HepG2 (cell line): Measurements from ENCODE around the gene ZBTB7B. TPM values are rescaled to one million over a fixed set of nuclear protein-coding genes. Genes with fewer than 3 reads are reported as not detected.

ENCODE experiments used
- CCAR2 ChIP-seq: fragments of 200-400 bp; formaldehyde crosslinking; optimal IDR thresholded peaks from 2 replicates; pipeline ENCODE3; 2018; ENCODE audit warnings: low read depth, mild to moderate bottlenecking, low read length, moderate library complexity
- GATA4 ChIP-seq: sonication (generic); IDR thresholded peaks from 2 replicates; pipeline ENCODE4 v1.6.1; 2016; ENCODE audit warnings: antibody characterized with exemption, low read depth, borderline replicate concordance
- GRHL1 ChIP-seq: sonication (generic); formaldehyde crosslinking; conservative IDR thresholded peaks from 2 replicates; pipeline ENCODE4 v1.8.0; 2022; ENCODE audit warnings: missing genetic modification reagents
- HNRNPK ChIP-seq: fragments of 200-400 bp; formaldehyde crosslinking; IDR thresholded peaks from 2 replicates; pipeline ENCODE4 v1.6.1; 2018; ENCODE audit warnings: low read length, low read depth, moderate library complexity, mild to moderate bottlenecking; ENCODE audit not compliant: poor library complexity, severe bottlenecking
- IKZF5 ChIP-seq: IDR thresholded peaks from 2 replicates; pipeline ENCODE4 v1.6.1; 2018; ENCODE audit warnings: missing genetic modification reagents, mild to moderate bottlenecking, missing compliant biosample characterization
- KDM1A ChIP-seq: IDR thresholded peaks from 2 replicates; pipeline ENCODE4 v1.6.1; 2016; ENCODE audit warnings: missing compliant biosample characterization
- KDM2A ChIP-seq: sonication (generic); formaldehyde crosslinking; IDR thresholded peaks from 2 replicates; pipeline ENCODE4 v1.4.0; 2020; ENCODE audit warnings: low read depth, missing genetic modification reagents, borderline replicate concordance
- MAZ ChIP-seq, 2 experiments: sonication (generic) in 1 of 2; formaldehyde crosslinking in 1 of 2; IDR thresholded peaks; 2 replicates each; pipeline versions ENCODE4 v1.5.0 to v1.6.1; 2012 to 2020; ENCODE audit warnings: low read depth in 2 of 2, mild to moderate bottlenecking in 2 of 2, borderline replicate concordance in 1 of 2, improper control_type of control experiment in 1 of 2, low read length in 1 of 2, missing genetic modification reagents in 1 of 2, moderate library complexity in 1 of 2
- MXI1 ChIP-seq: IDR thresholded peaks from 3 replicates; pipeline ENCODE4 v1.6.1; 2012; ENCODE audit warnings: low read depth, low read length, inconsistent platforms, borderline replicate concordance
- RNF219 ChIP-seq: sonication (generic); formaldehyde crosslinking; IDR thresholded peaks from 2 replicates; pipeline ENCODE4 v1.5.0; 2020; ENCODE audit warnings: mild to moderate bottlenecking, missing genetic modification reagents
- SAP130 ChIP-seq: IDR thresholded peaks from 2 replicates; pipeline ENCODE4 v1.6.1; 2016; ENCODE audit warnings: low read depth
- SPEN ChIP-seq: sonication (generic); formaldehyde crosslinking; IDR thresholded peaks from 2 replicates; pipeline ENCODE4 v1.5.1; 2020; ENCODE audit warnings: low read depth, mild to moderate bottlenecking, missing genetic modification reagents
- TAF1 ChIP-seq: sonication (generic); formaldehyde crosslinking; IDR thresholded peaks from 2 replicates; pipeline ENCODE4 v1.4.0; 2020; ENCODE audit warnings: missing genetic modification reagents
- TOE1 ChIP-seq: sonication (generic); formaldehyde crosslinking; IDR thresholded peaks from 2 replicates; pipeline ENCODE4 v1.4.0; 2020; ENCODE audit warnings: mild to moderate bottlenecking, missing genetic modification reagents
- U2AF2 ChIP-seq: fragments of 200-400 bp; formaldehyde crosslinking; IDR thresholded peaks from 2 replicates; pipeline ENCODE4 v1.6.1; 2017; ENCODE audit warnings: low read depth, mild to moderate bottlenecking, low read length
- ZBTB7A ChIP-seq: sonication (generic); formaldehyde crosslinking; IDR thresholded peaks from 2 replicates; pipeline ENCODE4 v1.8.0; 2022; ENCODE audit warnings: mild to moderate bottlenecking, missing genetic modification reagents
- ZNF253 ChIP-seq: sonication (generic); formaldehyde crosslinking; IDR thresholded peaks from 2 replicates; pipeline ENCODE4 v1.8.0; 2022; ENCODE audit warnings: mild to moderate bottlenecking, missing genetic modification reagents, borderline replicate concordance
- ZNF333 ChIP-seq: sonication (generic); formaldehyde crosslinking; IDR thresholded peaks from 2 replicates; pipeline ENCODE4 v1.4.0; 2020; ENCODE audit warnings: mild to moderate bottlenecking, missing genetic modification reagents, borderline replicate concordance
- ZNF362 ChIP-seq: sonication (generic); formaldehyde crosslinking; IDR thresholded peaks from 2 replicates; pipeline ENCODE4 v1.4.0; 2020; ENCODE audit warnings: missing genetic modification reagents, mild to moderate bottlenecking, borderline replicate concordance
- ZNF446 ChIP-seq: sonication (generic); formaldehyde crosslinking; IDR thresholded peaks from 2 replicates; pipeline ENCODE4 v1.5.0; 2020; ENCODE audit warnings: mild to moderate bottlenecking, missing genetic modification reagents
- ZNF460 ChIP-seq: sonication (generic); formaldehyde crosslinking; IDR thresholded peaks from 2 replicates; pipeline ENCODE4 v1.5.1; 2020; ENCODE audit warnings: missing genetic modification reagents, mild to moderate bottlenecking, borderline replicate concordance
- ZNF777 ChIP-seq: sonication (generic); formaldehyde crosslinking; IDR thresholded peaks from 2 replicates; pipeline ENCODE4 v1.4.0; 2020; ENCODE audit warnings: missing genetic modification reagents
- ZSCAN20 ChIP-seq: sonication (generic); formaldehyde crosslinking; IDR thresholded peaks from 2 replicates; pipeline ENCODE4 v1.4.0; 2020; ENCODE audit warnings: missing genetic modification reagents, mild to moderate bottlenecking, borderline replicate concordance
- polyA plus RNA-seq, 8 experiments: library from polyadenylated mRNA; depleted of rRNA in 3 of 8; stranded (reverse) in 7 of 8; unstranded in 1 of 8; fragments of >200 nt; fragmentation: Illumina TruSeq in 4 of 8; extraction: Trizol in 4 of 8; gene quantifications; 2 replicates each; pipeline versions ENCODE4 v1.2.1 to v1.2.3, GENCODE V29; 2011 to 2016; ENCODE audit warnings: low read depth in 4 of 8, missing spikeins in 1 of 8, mixed read lengths in 1 of 8; ENCODE audit not compliant: insufficient read depth in 1 of 8
- total RNA-seq, 5 experiments: library from RNA; depleted of rRNA; stranded (reverse); fragments of >200 nt; fragmentation: Illumina TruSeq; extraction: Trizol; gene quantifications; 2 replicates each; pipeline ENCODE4 v1.2.3, GENCODE V29; 2016; ENCODE audit warnings: low read depth in 1 of 5

Gene ZBTB7B
- total and polyA plus RNA-seq, 2 of the 13 experiments (the other 11 are each of a cell fraction or from before 2014, with no cell fraction given) = 15.5 to 17.5 TPM

GRCh38 chr1:154964359-154964758, 38.2 kb upstream of the ZBTB7B start (continued):
- no peak for TF ChIP-seq SPEN
- no peak for TF ChIP-seq MXI1
- no peak for TF ChIP-seq KDM2A (CRISPR knock-in tag)
- TF ChIP-seq ZNF460 (CRISPR knock-in tag) = no peak
- TF ChIP-seq MAZ (IDR thresholded peaks at IDR 0.05; ENCODE audit: borderline replicate concordance, low read depth, low read length) = no peak
- TF ChIP-seq MAZ (CRISPR knock-in tag; IDR thresholded peaks at IDR 0.05; ENCODE audit: low read depth) = no peak
- TF ChIP-seq ZNF333 (CRISPR knock-in tag) = no peak
- TF ChIP-seq ZBTB7A = no peak
- TF ChIP-seq ZNF362 (CRISPR knock-in tag) = 0 out of 2 replicates have a peak, but pooled peaks have one; percentile 21
- TF ChIP-seq SAP130 (CRISPR knock-in tag) = no peak
- TF ChIP-seq ZNF253 (CRISPR knock-in tag) = no peak
- TF ChIP-seq ZNF446 (CRISPR knock-in tag) = no peak
- peak; percentile 19; the same call in 1 of the 2 replicates for TF ChIP-seq KDM1A (CRISPR knock-in tag)
- no peak for TF ChIP-seq ZSCAN20
- no peak for TF ChIP-seq CCAR2
- TF ChIP-seq ZNF777 (CRISPR knock-in tag) = no peak
- no peak for TF ChIP-seq GRHL1
- no peak for TF ChIP-seq IKZF5
- TF ChIP-seq TOE1 = no peak
- TF ChIP-seq GATA4 = no peak
- no peak for TF ChIP-seq U2AF2
- TF ChIP-seq TAF1 (CRISPR knock-in tag) = no peak
- TF ChIP-seq HNRNPK = no peak
- TF ChIP-seq RNF219 (CRISPR knock-in tag) = no peak
